A549 (cell line): Measurements from ENCODE around the gene RASSF3.

Experiments used
- CHD2 ChIP-seq: fragments of 150-350 bp; IDR thresholded peaks from 2 replicates; pipeline ENCODE4 v1.6.1; 2014; ENCODE audit warnings: low read length; ENCODE audit not compliant: partially characterized antibody
- HDAC2 ChIP-seq: fragments of 200-600 bp; sonication (generic); IDR thresholded peaks from 2 replicates; pipeline ENCODE4 v1.6.1; 2016
- HOXA7 ChIP-seq: fragments of 250-450 bp; sonication (Bioruptor Pico); IDR thresholded peaks from 2 replicates; pipeline ENCODE4 v1.5.0; 2020; ENCODE audit warnings: mild to moderate bottlenecking, moderate library complexity
- TF ChIP-seq, protein P1 (sequence below): fragments of >200 bp; sonication (Bioruptor Twin); formaldehyde crosslinking; IDR thresholded peaks from 3 replicates; pipeline ENCODE4 v1.5.1; 2016

DNA sequence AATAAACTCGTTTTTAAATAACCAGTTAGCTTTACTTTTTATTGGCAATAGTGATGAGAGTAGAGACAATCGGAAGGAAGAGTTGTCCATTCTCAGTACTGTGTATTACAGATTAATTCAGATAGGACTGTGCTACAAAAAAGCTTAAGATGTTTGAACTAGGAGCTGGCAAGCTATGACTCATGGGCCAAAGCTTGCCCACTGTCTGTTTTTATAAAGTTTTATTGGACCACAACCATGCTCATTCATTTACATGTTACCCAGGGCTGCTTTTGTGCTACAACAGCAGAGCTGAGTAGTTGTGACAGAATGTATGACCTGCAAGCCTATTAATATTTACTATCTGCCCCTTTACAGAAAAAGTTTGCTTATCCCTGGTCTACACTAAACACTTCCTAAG is 129.5 kb downstream of the RASSF3 start:
- TF ChIP-seq, protein P1, sequence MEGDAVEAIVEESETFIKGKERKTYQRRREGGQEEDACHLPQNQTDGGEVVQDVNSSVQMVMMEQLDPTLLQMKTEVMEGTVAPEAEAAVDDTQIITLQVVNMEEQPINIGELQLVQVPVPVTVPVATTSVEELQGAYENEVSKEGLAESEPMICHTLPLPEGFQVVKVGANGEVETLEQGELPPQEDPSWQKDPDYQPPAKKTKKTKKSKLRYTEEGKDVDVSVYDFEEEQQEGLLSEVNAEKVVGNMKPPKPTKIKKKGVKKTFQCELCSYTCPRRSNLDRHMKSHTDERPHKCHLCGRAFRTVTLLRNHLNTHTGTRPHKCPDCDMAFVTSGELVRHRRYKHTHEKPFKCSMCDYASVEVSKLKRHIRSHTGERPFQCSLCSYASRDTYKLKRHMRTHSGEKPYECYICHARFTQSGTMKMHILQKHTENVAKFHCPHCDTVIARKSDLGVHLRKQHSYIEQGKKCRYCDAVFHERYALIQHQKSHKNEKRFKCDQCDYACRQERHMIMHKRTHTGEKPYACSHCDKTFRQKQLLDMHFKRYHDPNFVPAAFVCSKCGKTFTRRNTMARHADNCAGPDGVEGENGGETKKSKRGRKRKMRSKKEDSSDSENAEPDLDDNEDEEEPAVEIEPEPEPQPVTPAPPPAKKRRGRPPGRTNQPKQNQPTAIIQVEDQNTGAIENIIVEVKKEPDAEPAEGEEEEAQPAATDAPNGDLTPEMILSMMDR, result no peak
- TF ChIP-seq HDAC2, result no peak
- TF ChIP-seq CHD2, result no peak
- no peak for TF ChIP-seq HOXA7
